ENCODE measurements around the gene DACT1.

DACT1 gene

DNA sequence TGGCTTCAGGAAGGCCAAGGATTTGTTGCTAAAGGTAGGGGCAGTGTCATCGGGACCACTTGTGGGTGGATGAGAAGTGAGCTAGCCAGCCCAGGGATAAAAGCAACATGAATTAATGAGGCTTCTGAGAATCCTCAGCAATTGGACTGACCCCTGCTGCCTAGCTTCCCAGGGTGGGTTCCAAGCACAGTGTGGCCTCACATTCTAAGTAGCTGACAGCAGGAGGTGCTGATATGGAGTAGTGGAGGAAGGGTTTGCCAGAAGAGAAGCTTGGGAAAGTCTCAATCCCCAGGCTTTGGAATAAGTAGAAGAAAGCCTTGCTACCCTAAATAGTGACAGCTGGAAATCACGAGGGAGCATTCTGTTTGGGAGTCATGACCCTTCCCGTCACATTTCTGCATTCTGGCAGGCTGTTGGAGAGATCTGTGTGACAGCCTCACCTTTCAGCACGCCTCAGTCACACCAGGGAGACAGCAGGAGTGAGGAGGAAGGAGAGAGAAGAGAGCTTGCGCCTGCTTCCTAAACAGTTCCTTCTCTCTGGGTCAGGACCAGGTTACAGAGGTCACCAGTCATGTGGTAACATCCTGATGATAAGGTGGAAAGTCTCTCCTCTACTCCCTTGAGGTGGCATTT is 31.2 kb downstream of the DACT1 start:
- DNase-seq (ENCODE audit: low spot score), result no peak

DNA sequence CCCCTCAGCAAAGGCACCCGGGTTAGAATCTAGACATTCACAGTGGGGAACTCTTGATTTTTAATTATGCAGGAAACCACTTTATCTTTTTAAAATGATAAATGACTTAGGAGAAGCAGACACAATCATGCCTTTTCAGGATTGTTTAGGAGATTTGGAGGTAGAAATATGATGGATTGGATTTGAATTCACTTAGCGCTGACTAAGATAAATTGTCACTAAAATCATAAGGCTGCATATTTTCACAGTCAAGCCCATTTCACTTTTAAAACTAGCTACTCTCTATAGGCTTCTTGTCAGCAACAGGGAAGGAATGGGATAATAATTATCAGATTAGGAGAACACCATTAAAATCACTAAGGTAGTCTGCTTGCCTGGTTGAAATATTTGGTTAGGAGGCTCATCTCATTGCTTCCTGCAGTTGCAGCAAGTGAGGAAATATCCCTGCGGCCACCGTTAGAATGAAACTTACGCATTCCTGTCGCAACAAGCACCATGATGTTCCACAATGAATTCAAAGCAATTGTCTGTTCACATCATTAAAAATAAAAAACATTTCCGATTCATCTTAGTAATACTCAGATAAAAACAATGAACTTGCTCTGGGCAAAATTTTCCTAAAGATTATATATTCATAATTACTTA is 31.9 kb downstream of the DACT1 start:
- DNase-seq (ENCODE audit: low spot score), result no peak

DNA sequence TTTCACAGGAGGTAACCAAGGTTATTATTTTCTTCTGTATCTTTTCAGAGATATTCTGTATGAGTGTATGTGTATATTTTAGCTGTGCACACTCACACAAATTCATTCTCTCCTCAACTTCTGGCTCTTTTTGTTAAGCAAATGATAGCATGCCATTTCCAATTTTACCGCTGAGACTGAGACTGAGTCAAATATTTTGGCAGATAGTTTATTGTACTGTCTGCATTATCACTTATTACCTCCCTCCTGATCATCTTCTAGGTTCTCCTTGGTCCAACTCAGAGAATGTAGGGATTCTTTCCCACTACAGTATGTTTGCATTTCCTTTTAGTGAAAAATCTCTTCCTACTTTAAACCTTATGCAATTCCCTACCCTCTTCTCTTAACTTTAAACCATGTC is 33.3 kb downstream of the DACT1 start:
- no peak for DNase-seq (ENCODE audit: low spot score)

DNA sequence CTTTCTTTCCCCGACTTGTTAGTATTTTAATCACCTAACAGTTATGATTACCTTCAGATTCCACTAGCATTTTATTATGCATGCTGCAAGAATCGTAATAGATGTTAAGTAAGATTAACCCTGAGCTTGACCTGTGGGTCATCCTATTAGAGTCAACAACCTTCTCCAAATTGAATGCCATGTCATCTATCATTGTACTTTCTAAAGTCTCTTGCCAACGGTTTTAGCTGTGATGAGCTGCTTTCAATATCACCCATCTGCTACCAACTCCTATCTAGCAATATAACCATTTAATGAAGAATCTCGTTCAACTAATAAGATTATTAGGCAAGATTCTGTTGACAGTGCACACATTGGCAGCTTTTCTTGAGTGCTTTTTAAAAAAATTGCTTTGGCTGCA is 33.7 kb downstream of the DACT1 start:
- no peak for DNase-seq (ENCODE audit: low spot score)

DNA sequence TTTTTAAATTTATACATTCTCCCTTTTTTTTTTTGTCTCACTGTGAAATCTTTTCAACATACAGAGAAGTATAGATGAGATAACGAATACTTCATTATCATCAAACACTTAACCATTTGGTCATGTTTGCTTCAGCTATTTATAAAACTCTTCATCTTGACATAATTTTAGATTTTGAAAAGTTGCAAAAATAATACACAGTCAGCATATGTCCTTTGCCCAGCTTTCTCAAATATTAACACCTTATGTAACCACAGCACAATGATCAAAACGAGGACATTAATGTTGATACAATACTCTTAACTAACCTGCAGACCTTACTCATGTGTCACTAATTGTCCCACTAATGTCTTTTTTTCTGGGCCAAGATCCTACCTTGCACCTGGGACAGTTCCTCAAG is 36.0 kb downstream of the DACT1 start:
- no peak for DNase-seq (ENCODE audit: low spot score)

DNA sequence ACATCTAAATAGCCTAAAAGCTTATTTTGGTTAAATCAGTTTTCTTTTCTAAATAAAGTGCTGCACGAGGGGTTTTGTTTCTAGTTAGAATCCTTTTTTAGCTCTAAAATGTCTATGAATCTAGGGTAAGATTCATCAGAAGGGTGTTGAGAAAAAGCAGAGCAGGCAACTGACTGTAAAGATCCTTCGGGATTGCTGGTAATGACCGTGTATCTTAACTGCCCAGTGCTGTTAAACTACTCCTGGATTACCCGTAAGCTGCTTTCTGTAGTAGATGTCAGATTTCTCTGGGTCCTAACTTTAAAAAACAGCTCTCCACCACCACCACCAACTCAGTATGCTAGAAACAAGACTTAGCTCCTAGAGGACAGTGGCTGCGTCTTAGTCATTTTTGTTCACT is 39.2 kb downstream of the DACT1 start:
- DNase-seq (ENCODE audit: low spot score), result no peak

DNA sequence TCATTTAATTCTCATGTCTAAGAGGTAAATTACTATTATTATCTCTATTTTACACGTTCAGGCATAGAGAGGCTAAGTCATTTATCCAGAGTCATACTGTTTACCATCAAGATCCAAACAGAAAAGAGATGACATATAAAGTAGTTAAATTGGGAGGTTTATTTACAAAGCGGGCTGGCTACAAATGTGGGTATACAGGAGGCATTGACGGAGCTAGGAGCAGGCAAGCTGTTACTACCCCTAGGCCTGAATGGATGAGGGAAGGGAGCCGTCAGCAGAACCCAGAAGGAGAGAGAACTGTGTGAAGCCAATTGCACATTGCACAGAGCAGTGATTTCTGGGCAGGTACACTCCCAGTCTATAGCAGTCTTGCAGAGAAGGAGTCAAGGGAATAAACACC is 39.8 kb downstream of the DACT1 start:
- no peak for DNase-seq (ENCODE audit: low spot score)

DNA sequence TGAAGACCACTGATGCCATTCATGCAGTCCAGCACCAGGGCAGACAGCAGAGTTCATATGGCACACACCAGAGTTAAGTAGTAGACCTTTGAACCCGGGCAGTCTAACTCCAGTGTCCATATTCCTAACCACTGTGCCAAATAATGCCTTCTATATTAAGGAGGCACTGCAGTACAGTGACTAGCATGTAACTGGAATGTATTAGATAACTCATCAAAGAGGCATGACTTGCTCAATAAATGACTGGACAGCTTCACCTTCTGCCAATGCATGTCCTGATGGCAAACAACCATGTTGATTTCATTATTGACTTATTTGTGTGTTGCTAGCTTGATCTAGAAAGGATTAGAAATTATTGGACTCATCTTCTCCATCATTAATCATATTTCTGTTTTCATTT is 40.2 kb downstream of the DACT1 start:
- DNase-seq (ENCODE audit: low spot score), result no peak

DNA sequence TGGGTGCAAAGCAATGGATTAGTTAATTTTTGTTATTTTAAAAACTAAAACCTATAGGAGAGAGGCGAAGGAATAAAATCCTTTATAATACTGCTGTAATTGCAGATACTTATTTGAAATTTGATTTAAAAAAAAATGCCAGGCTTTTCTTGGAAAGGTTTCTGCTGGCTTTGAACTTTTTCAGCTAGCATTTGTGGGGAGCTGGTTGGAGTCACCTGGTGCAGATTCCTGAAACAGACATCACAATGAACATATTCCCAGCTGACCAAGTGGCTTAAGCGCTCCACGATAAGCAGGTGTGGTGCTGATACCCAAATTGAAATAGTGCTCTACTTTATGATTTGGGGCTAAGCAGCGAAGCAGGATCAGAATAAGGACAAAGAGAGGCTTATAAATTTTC is 42.9 kb downstream of the DACT1 start:
- DNase-seq (ENCODE audit: low spot score), result no peak

DNA sequence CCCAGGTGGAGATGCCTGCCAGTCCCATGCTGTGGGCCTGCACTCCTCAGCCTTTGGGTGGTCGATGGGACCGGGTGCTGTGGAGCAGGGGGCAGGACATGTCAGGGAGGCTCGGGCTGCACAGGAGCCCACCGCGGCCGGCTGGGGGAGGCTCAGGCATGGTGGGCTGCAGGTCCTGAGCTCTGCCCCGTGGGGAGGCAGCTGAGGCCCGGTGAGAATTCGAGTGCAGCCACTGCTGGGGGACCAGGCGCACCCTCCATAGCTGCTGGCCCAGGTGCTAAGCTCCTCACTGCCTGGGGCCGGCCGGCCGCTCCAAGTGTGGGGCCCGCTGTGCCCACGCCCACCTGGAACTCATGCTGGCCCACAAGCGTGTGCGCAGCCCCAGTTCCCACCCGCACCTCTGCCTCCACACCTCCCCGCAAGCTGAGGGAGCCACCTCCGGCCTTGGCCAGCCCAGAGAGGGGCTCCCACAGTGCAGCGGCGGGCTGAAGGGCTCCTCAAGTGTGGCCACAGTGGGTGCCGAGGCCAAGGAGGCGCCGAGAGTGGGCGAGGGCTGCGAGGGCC is 49.6 kb downstream of the DACT1 start:
- DNase-seq (ENCODE audit: low spot score), result no peak

DNA sequence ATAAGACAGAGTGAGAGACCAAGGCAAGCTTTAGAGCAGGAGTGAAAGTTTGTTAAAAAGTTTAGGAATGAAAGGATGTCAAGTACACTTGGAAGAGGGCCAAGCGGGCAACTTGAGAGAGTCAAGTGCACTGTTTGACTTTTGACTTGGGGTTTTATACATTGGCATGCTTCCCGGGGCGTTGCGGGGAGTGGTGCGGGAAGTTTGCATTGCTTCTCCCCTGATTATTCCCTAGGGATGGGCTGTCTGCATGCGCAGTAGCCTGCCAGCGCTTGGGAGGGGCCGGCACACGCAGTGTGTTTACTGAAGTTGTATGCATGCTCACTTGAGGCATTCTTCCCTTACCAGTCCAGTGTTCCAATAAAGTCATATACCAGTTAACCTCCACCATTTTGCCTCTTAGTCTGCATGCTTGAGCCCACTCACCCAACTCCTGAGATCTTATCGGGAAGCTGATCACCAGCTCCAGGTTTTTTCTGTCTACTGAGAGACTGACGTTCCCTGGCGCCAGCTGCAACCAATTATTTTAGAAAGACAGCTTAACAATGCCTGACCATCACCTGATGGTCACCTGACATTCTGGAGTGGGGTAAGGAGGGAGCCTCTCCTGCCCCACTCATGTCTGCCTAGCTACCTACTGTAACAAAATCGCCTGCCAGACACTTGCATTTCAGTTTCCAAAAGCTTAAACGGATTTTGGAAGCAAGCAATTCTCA is 53.2 kb downstream of the DACT1 start:
- no peak for DNase-seq (ENCODE audit: low spot score)

DNA sequence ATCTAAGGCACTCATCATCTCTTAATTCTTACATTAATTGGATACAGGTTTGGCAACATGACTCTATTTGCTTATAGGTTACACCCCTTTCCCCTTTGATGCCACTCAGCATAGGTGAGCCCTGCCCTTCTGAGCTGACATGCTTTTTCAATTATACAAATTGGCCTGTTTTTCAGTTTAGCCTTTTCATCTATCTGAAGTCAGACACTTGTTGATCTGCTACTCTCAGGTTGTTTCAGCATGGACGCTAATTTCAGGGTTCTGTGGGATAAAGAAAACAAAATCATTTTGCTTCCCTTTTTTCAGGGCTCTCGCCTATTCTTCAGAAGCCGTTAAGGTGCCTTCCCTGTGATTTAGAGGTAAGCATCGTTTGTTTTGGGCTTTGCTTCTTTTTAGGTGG is 55.3 kb downstream of the DACT1 start:
- no peak for DNase-seq (ENCODE audit: low spot score)

DNA sequence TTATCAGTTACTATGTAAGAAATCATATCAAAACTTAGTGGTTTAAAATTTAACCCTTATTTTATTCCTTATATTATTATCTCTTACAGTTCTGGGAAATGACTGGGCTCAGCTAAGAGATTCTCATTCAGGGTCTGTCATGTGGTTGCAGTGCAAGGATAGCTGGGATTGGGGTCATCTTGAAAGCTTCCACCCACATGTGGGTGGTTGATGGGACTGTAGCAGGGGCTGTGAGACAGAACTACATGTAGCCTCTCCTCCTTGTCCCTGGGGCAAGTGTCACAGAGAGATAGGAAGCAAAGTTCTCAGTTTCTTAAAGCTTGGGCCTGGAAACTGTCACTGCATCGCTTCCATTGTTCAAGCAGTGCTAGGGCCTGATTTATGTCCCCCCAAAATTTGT is 57.8 kb downstream of the DACT1 start:
- no peak for DNase-seq (ENCODE audit: low spot score)

DNA sequence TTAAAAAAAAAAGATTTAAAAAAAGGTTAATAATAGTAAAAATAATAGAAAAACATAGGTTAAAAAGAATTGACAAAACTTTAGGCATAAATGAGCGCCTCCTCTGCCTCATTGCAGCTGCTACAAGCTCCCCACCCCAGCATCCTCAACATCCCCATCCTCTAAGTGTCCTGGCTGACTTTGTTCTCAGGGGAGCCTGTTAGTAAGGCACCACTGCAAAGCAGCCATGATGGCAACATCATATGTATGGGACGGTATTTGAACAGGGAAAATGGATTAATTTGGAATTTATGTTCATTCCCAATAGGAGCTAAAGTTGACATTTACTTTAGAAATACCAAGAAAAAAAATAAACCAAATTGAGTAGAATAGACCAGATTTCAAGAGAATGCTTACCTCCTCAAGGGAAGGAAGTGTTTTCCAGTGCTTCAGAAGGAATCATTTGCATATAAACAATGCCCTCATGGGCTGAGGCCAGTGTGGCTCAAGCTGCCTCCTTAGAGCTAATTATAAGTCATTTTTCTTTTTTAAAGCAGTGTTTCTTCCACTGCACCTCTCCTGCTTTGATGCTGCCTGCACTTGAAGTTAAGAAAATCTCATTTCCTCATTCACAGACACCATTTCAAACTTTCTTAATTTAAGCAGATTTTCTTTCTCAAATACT is 59.6 kb downstream of the DACT1 start:
- DNase-seq (ENCODE audit: low spot score), result no peak

Data from HuH-7 (cell line).